RWPE2 (cell line): Measurements from ENCODE around the gene C14orf93.

Experiments
- ATAC-seq: fragments of 200-7000 bp; cut with Tn5 transposase; 3 replicates; pipeline ENCODE4 v1.9.1; 2021; ENCODE audit warnings: low read depth
- DNase-seq: peaks from one replicate; pipeline ENCODE4 v3.0.0-alpha.2; 2020; ENCODE audit warnings: low spot score
- H3K27ac ChIP-seq: fragments of 450-650 bp; 2 replicates; pipeline ENCODE4 v1.5.1; 2017; ENCODE audit warnings: mild to moderate bottlenecking; ENCODE audit not compliant: poor library complexity, severe bottlenecking
- H3K27me3 ChIP-seq: fragments of 250-450 bp; sonication (Bioruptor Pico); 2 replicates; pipeline ENCODE4 v1.5.1; 2021; ENCODE audit warnings: mild to moderate bottlenecking, moderate library complexity; ENCODE audit not compliant: insufficient read depth, poor library complexity, severe bottlenecking
- H3K36me3 ChIP-seq: fragments of 250-450 bp; sonication (Bioruptor Pico); 2 replicates; pipeline ENCODE4 v1.5.1; 2020; ENCODE audit warnings: low read depth, mild to moderate bottlenecking, moderate library complexity
- H3K4me1 ChIP-seq: fragments of 250-450 bp; sonication (Bioruptor Pico); 2 replicates; pipeline ENCODE4 v1.5.1; 2021; ENCODE audit warnings: mild to moderate bottlenecking, moderate library complexity; ENCODE audit not compliant: insufficient read depth, poor library complexity, severe bottlenecking
- H3K4me3 ChIP-seq: fragments of 250-450 bp; sonication (Bioruptor Pico); 2 replicates; pipeline ENCODE4 v1.5.1; 2021; ENCODE audit warnings: mild to moderate bottlenecking, moderate library complexity; ENCODE audit not compliant: severe bottlenecking
- H3K9me3 ChIP-seq: fragments of 250-450 bp; sonication (Bioruptor Pico); 2 replicates; pipeline ENCODE4 v1.5.1; 2021; ENCODE audit warnings: mild to moderate bottlenecking, moderate library complexity; ENCODE audit not compliant: severe bottlenecking
- CTCF ChIP-seq: fragments of 450-650 bp; IDR thresholded peaks from one replicate; pipeline ENCODE4 v1.5.1; 2017; ENCODE audit warnings: mild to moderate bottlenecking, moderate library complexity; ENCODE audit not compliant: poor library complexity, severe bottlenecking

The C14orf93 gene

GRCh38 chr14:22977684-22978486 lies 32.1 kb downstream of the C14orf93 start:
- Histone ChIP-seq H3K9me3 (no peaks in the 10 kb centered on the region), H3K36me3 (peaks cover 80% of the 10 kb centered on the region), H3K27ac (peak overlapping the region; percentile 100), H3K4me3 (no peak overlapping the region), H3K4me1 (peaks cover 49% of the 10 kb centered on the region), H3K27me3 (no peaks in the 10 kb centered on the region)
- DNase-seq (peak; percentile 97), ATAC-seq (peak; percentile 37)
- no peak for TF ChIP-seq CTCF

- TF ChIP-seq CTCF: no peak
- Histone ChIP-seq H3K36me3 (peaks cover 86% of the 10 kb centered on the region), H3K9me3 (no peaks in the 10 kb centered on the region), H3K27me3 (no peaks in the 10 kb centered on the region), H3K4me1 (peaks cover 49% of the 10 kb centered on the region), H3K4me3 (no peak overlapping the region), H3K27ac (peak overlapping the region; percentile 100)
- no peak; the same call in 1 of the 3 replicates for ATAC-seq
- no peak for DNase-seq
These were observed 32.6 kb downstream of the C14orf93 start for GRCh38 chr14:22977434-22977683.

- Histone ChIP-seq H3K4me3 (no peak overlapping the region), H3K4me1 (peaks cover 49% of the 10 kb centered on the region), H3K36me3 (peaks cover 91% of the 10 kb centered on the region), H3K27ac (peak overlapping the region; percentile 100), H3K27me3 (no peaks in the 10 kb centered on the region), H3K9me3 (no peaks in the 10 kb centered on the region)
- peak; percentile 21; the same call in 2 of the 3 replicates for ATAC-seq
- DNase-seq: no peak
- TF ChIP-seq CTCF: no peak
These were observed 33.1 kb downstream of the C14orf93 start for GRCh38 chr14:22976620-22977433.

- DNase-seq: no peak
- H3K9me3 ChIP-seq: no peaks in the 10 kb centered on the region
- ATAC-seq: no peak
- peaks cover 49% of the 10 kb centered on the region for H3K4me1 ChIP-seq
- peak overlapping the region; percentile 100 for H3K27ac ChIP-seq
- H3K4me3 ChIP-seq: no peak overlapping the region
- TF ChIP-seq CTCF: no peak
- H3K27me3 ChIP-seq: no peaks in the 10 kb centered on the region
- H3K36me3 ChIP-seq: peaks cover 93% of the 10 kb centered on the region
These were observed 35.2 kb downstream of the C14orf93 start for GRCh38 chr14:22974530-22975313.
